ENCODE measurements around the gene RCSD1. TPM values are rescaled to one million over a fixed set of nuclear protein-coding genes. Genes with fewer than 3 reads are reported as not detected.
A peak's percentile ranks its signal among the peaks of the same experiment; 100 is the strongest.

The RCSD1 gene
- total and polyA plus RNA-seq, 2 of the 13 experiments (the other 11 are each of a cell fraction or from before 2014, with no cell fraction given): not detected

DNA sequence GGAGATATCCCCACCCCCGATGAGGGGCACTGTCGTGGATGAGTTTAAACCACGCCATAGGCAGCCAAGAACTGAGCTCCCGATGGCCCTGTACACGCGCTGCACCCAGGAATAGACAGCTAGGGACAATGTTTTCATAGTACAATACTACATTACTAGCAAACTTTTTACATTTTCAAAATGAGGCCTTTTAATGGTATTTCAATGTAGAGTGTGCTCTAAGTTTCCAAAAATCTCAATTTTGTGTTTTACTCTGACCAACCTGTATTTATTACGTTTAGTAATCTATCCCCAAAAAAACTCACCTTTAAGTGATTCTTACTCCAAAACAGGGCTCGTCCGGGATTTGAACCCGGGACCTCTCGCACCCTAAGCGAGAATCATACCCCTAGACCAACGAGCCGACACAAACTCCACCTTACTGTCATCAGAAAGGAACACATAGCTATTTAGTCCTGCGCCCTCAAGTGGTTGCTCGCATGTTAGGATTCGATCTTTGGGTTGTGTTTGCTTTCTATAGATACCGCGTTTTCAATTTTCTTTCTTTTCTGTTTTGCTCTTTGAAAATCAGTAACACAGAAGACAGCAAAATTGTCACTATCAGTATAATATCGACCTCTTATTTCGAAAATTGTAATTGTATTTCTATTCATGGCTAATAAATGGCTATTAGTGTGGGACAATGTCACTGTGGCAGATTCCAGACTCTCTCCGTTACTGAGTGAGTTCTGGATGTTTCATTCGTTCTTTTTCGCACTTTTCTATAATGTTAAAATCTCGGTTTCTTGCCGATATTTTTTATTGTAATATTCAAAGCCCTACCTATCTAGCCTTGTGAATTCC, 85.3 kb downstream of the RCSD1 start (continued):
- TF ChIP-seq ELF1 (CRISPR knock-in tag; IDR thresholded peaks at IDR 0.05) (peak; percentile 45), CENPT (CRISPR knock-in tag; IDR thresholded peaks at IDR 0.05; ENCODE audit: low read depth) (no peak), THAP11 (CRISPR knock-in tag; IDR thresholded peaks at IDR 0.05) (peak; percentile 73; the same call in 1 of the 2 replicates), ZNF34 (CRISPR knock-in tag; IDR thresholded peaks at IDR 0.05; ENCODE audit: borderline replicate concordance) (no peak), ZNF274 (CRISPR knock-in tag; IDR thresholded peaks at IDR 0.05) (no peak), AHR (CRISPR knock-in tag; IDR thresholded peaks at IDR 0.05) (0 out of 2 replicates have a peak, but pooled peaks have one; percentile 25), MED1 (CRISPR knock-in tag; IDR thresholded peaks at IDR 0.05) (peak; percentile 42; the same call in 1 of the 2 replicates), ZNF3 (CRISPR knock-in tag; IDR thresholded peaks at IDR 0.05) (no peak), ZNF136 (CRISPR knock-in tag; IDR thresholded peaks at IDR 0.05; ENCODE audit: low read depth) (no peak), GATAD1 (CRISPR knock-in tag; IDR thresholded peaks at IDR 0.05) (peak; percentile 58; the same call in 1 of the 2 replicates), ZFP1 (CRISPR knock-in tag; IDR thresholded peaks at IDR 0.05) (peak; percentile 60; the same call in 1 of the 2 replicates), ZFP36 (IDR thresholded peaks at IDR 0.05; ENCODE audit: borderline replicate concordance, low read depth, low read length, partially characterized antibody) (no peak), RBM22 (optimal IDR thresholded peaks at IDR 0.05; ENCODE audit: low read length) (peak; percentile 95), ZNF256 (CRISPR knock-in tag; conservative IDR thresholded peaks at IDR 0.05) (no peak), ZNF337 (CRISPR knock-in tag; IDR thresholded peaks at IDR 0.05; ENCODE audit: borderline replicate concordance, low read depth) (no peak), HOXA5 (CRISPR knock-in tag; IDR thresholded peaks at IDR 0.05) (0 out of 2 replicates have a peak, but pooled peaks have one; percentile 42), ZBTB1 (CRISPR knock-in tag; IDR thresholded peaks at IDR 0.05; ENCODE audit: borderline replicate concordance) (no peak), ZNF333 (CRISPR knock-in tag; IDR thresholded peaks at IDR 0.05; ENCODE audit: borderline replicate concordance) (no peak), CHD2 (IDR thresholded peaks at IDR 0.05; ENCODE audit: low read depth, low read length) (no peak), ZNF788 (CRISPR knock-in tag; IDR thresholded peaks at IDR 0.05; ENCODE audit: borderline replicate concordance) (peak; percentile 62; the same call in 1 of the 2 replicates), MIXL1 (CRISPR knock-in tag; IDR thresholded peaks at IDR 0.05) (peak; percentile 84), NR2F2 (IDR thresholded peaks at IDR 0.05; ENCODE audit: borderline replicate concordance, low read depth) (peak; percentile 22; the same call in 1 of the 2 replicates)
- TF ChIP-seq, protein P1, sequence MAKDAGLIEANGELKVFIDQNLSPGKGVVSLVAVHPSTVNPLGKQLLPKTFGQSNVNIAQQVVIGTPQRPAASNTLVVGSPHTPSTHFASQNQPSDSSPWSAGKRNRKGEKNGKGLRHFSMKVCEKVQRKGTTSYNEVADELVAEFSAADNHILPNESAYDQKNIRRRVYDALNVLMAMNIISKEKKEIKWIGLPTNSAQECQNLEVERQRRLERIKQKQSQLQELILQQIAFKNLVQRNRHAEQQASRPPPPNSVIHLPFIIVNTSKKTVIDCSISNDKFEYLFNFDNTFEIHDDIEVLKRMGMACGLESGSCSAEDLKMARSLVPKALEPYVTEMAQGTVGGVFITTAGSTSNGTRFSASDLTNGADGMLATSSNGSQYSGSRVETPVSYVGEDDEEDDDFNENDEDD (CRISPR knock-in tag; IDR thresholded peaks at IDR 0.05; ENCODE audit: borderline replicate concordance): peak; percentile 43; the same call in 1 of the 2 replicates
- TF ChIP-seq, protein P2, sequence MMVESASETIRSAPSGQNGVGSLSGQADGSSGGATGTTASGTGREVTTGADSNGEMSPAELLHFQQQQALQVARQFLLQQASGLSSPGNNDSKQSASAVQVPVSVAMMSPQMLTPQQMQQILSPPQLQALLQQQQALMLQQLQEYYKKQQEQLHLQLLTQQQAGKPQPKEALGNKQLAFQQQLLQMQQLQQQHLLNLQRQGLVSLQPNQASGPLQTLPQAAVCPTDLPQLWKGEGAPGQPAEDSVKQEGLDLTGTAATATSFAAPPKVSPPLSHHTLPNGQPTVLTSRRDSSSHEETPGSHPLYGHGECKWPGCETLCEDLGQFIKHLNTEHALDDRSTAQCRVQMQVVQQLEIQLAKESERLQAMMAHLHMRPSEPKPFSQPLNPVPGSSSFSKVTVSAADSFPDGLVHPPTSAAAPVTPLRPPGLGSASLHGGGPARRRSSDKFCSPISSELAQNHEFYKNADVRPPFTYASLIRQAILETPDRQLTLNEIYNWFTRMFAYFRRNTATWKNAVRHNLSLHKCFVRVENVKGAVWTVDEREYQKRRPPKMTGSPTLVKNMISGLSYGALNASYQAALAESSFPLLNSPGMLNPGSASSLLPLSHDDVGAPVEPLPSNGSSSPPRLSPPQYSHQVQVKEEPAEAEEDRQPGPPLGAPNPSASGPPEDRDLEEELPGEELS (CRISPR knock-in tag; IDR thresholded peaks at IDR 0.05): peak; percentile 32; the same call in 1 of the 2 replicates
- TF ChIP-seq, protein P3, sequence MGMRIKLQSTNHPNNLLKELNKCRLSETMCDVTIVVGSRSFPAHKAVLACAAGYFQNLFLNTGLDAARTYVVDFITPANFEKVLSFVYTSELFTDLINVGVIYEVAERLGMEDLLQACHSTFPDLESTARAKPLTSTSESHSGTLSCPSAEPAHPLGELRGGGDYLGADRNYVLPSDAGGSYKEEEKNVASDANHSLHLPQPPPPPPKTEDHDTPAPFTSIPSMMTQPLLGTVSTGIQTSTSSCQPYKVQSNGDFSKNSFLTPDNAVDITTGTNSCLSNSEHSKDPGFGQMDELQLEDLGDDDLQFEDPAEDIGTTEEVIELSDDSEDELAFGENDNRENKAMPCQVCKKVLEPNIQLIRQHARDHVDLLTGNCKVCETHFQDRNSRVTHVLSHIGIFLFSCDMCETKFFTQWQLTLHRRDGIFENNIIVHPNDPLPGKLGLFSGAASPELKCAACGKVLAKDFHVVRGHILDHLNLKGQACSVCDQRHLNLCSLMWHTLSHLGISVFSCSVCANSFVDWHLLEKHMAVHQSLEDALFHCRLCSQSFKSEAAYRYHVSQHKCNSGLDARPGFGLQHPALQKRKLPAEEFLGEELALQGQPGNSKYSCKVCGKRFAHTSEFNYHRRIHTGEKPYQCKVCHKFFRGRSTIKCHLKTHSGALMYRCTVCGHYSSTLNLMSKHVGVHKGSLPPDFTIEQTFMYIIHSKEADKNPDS (CRISPR knock-in tag; IDR thresholded peaks at IDR 0.05): 0 out of 2 replicates have a peak, but pooled peaks have one; percentile 65
